ENCODE data around the gene RPL15.

DNA sequence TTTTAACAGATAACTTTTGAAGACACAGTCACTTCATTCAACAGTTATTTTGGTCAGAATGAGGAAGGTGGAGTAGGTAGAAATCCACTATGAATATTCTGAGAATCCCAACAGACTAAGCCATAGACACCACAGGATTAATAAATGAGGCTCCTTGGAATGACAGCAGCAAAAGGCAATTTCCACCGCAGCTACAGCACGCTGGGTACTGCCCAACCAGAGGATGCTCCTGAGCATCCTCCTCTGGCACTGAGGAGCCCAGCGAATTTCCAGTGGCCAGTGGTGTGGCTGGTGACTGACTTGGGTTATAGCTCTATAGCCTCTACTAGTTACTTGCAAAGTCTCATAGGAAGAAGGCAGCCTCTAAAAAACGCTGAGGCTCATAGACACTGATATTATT lies 24.5 kb downstream of the RPL15 start:
- no peak for TF ChIP-seq TAF1 (conservative IDR thresholded peaks at IDR 0.05)
- TF ChIP-seq, protein P1, sequence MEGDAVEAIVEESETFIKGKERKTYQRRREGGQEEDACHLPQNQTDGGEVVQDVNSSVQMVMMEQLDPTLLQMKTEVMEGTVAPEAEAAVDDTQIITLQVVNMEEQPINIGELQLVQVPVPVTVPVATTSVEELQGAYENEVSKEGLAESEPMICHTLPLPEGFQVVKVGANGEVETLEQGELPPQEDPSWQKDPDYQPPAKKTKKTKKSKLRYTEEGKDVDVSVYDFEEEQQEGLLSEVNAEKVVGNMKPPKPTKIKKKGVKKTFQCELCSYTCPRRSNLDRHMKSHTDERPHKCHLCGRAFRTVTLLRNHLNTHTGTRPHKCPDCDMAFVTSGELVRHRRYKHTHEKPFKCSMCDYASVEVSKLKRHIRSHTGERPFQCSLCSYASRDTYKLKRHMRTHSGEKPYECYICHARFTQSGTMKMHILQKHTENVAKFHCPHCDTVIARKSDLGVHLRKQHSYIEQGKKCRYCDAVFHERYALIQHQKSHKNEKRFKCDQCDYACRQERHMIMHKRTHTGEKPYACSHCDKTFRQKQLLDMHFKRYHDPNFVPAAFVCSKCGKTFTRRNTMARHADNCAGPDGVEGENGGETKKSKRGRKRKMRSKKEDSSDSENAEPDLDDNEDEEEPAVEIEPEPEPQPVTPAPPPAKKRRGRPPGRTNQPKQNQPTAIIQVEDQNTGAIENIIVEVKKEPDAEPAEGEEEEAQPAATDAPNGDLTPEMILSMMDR (IDR thresholded peaks at IDR 0.05; ENCODE audit: low read depth, low read length, missing input control): no peak
- TF ChIP-seq, protein P2, sequence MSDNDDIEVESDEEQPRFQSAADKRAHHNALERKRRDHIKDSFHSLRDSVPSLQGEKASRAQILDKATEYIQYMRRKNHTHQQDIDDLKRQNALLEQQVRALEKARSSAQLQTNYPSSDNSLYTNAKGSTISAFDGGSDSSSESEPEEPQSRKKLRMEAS (IDR thresholded peaks at IDR 0.05): no peak
- TF ChIP-seq, protein P3, sequence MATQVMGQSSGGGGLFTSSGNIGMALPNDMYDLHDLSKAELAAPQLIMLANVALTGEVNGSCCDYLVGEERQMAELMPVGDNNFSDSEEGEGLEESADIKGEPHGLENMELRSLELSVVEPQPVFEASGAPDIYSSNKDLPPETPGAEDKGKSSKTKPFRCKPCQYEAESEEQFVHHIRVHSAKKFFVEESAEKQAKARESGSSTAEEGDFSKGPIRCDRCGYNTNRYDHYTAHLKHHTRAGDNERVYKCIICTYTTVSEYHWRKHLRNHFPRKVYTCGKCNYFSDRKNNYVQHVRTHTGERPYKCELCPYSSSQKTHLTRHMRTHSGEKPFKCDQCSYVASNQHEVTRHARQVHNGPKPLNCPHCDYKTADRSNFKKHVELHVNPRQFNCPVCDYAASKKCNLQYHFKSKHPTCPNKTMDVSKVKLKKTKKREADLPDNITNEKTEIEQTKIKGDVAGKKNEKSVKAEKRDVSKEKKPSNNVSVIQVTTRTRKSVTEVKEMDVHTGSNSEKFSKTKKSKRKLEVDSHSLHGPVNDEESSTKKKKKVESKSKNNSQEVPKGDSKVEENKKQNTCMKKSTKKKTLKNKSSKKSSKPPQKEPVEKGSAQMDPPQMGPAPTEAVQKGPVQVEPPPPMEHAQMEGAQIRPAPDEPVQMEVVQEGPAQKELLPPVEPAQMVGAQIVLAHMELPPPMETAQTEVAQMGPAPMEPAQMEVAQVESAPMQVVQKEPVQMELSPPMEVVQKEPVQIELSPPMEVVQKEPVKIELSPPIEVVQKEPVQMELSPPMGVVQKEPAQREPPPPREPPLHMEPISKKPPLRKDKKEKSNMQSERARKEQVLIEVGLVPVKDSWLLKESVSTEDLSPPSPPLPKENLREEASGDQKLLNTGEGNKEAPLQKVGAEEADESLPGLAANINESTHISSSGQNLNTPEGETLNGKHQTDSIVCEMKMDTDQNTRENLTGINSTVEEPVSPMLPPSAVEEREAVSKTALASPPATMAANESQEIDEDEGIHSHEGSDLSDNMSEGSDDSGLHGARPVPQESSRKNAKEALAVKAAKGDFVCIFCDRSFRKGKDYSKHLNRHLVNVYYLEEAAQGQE (IDR thresholded peaks at IDR 0.05): no peak
- TF ChIP-seq RAD21 (IDR thresholded peaks at IDR 0.05): no peak

Measured in liver (tissue), 3 donors.